ENCODE measurements around the gene AOPEP. TPM values are rescaled to one million over a fixed set of nuclear protein-coding genes. Genes with fewer than 3 reads are reported as not detected.

Gene AOPEP
- total and polyA plus RNA-seq, 2 of the 13 experiments (the other 11 are each of a cell fraction or from before 2014, with no cell fraction given), result 22.2 to 41.6 TPM

GRCh38 chr9:94680020-94680419, 46.5 kb upstream of the AOPEP start (continued):
- no peak for TF ChIP-seq PBX3 (CRISPR knock-in tag; IDR thresholded peaks at IDR 0.05; ENCODE audit: borderline replicate concordance)
- TF ChIP-seq KLF16 (CRISPR knock-in tag; IDR thresholded peaks at IDR 0.05), result no peak
- no peak for TF ChIP-seq KAT2B (IDR thresholded peaks at IDR 0.05; ENCODE audit: borderline replicate concordance, low read depth, low read length)
- TF ChIP-seq TRAFD1 (CRISPR knock-in tag; IDR thresholded peaks at IDR 0.05; ENCODE audit: borderline replicate concordance), result no peak
- no peak for TF ChIP-seq FOXM1 (CRISPR knock-in tag; IDR thresholded peaks at IDR 0.05)
- no peak for TF ChIP-seq ZNF567 (CRISPR knock-in tag; IDR thresholded peaks at IDR 0.05; ENCODE audit: borderline replicate concordance)
- no peak for TF ChIP-seq ZNF607 (CRISPR knock-in tag; IDR thresholded peaks at IDR 0.05; ENCODE audit: borderline replicate concordance)
- TF ChIP-seq, protein P1, sequence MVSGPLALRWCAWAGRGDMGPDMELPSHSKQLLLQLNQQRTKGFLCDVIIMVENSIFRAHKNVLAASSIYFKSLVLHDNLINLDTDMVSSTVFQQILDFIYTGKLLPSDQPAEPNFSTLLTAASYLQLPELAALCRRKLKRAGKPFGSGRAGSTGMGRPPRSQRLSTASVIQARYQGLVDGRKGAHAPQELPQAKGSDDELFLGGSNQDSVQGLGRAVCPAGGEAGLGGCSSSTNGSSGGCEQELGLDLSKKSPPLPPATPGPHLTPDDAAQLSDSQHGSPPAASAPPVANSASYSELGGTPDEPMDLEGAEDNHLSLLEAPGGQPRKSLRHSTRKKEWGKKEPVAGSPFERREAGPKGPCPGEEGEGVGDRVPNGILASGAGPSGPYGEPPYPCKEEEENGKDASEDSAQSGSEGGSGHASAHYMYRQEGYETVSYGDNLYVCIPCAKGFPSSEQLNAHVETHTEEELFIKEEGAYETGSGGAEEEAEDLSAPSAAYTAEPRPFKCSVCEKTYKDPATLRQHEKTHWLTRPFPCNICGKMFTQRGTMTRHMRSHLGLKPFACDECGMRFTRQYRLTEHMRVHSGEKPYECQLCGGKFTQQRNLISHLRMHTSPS (CRISPR knock-in tag; IDR thresholded peaks at IDR 0.05; ENCODE audit: low read depth), result no peak
- no peak for TF ChIP-seq TAF1 (CRISPR knock-in tag; IDR thresholded peaks at IDR 0.05)
